ENCODE results near the gene ARHGAP31.

- TF ChIP-seq, protein P1, sequence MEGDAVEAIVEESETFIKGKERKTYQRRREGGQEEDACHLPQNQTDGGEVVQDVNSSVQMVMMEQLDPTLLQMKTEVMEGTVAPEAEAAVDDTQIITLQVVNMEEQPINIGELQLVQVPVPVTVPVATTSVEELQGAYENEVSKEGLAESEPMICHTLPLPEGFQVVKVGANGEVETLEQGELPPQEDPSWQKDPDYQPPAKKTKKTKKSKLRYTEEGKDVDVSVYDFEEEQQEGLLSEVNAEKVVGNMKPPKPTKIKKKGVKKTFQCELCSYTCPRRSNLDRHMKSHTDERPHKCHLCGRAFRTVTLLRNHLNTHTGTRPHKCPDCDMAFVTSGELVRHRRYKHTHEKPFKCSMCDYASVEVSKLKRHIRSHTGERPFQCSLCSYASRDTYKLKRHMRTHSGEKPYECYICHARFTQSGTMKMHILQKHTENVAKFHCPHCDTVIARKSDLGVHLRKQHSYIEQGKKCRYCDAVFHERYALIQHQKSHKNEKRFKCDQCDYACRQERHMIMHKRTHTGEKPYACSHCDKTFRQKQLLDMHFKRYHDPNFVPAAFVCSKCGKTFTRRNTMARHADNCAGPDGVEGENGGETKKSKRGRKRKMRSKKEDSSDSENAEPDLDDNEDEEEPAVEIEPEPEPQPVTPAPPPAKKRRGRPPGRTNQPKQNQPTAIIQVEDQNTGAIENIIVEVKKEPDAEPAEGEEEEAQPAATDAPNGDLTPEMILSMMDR (IDR thresholded peaks at IDR 0.05): no peak
- no peak for TF ChIP-seq POLR2A (IDR thresholded peaks at IDR 0.05)
These were observed 80.9 kb downstream of the ARHGAP31 start for GRCh38 chr3:119375106-119375505.

Data from tibial nerve (tissue), 3 donors.